B cell (primary cell): ENCODE measurements around the gene SETDB2. TPM values are rescaled to one million over a fixed set of nuclear protein-coding genes. Genes with fewer than 3 reads are reported as not detected.

Source experiments
- ATAC-seq: fragments of 200-7000 bp; cut with Tn5 transposase; one replicate; pipeline ENCODE4 v1.10.0; 2021; ENCODE audit warnings: low read depth, mild to moderate bottlenecking, moderate number of reproducible peaks, moderate library complexity
- CTCF ChIA-PET: fragments of 350-600 bp; sonication (Branson Sonifier 250); formaldehyde crosslinking; loops from one replicate; lab custom pipeline; 2021; ENCODE audit warnings: antibody characterized with exemption, inconsistent platforms; lab: Charles Lee
- POLR2A ChIA-PET: fragments of 350-600 bp; sonication (Branson Sonifier 250); formaldehyde crosslinking; loops from one replicate; lab custom pipeline; 2021; ENCODE audit warnings: antibody characterized with exemption; lab: Charles Lee
- DNase-seq: peaks from one replicate; pipeline ENCODE4 v3.0.0; 2013
- H2AFZ ChIP-seq: 2 replicates; pipeline ENCODE4 v1.6.1; 2012; ENCODE audit warnings: mild to moderate bottlenecking, low read depth, low read length; ENCODE audit not compliant: insufficient read depth, poor library complexity, severe bottlenecking
- H3K27ac ChIP-seq, 2 donors: 1 replicate in 1 of 2; 2 replicates in 1 of 2; pipeline ENCODE4 v1.5.1; 2012 to 2013; ENCODE audit warnings: low read length in 2 of 2, mild to moderate bottlenecking in 2 of 2, moderate library complexity in 1 of 2
- H3K27me3 ChIP-seq, 4 experiments: fragments of 200-600 bp in 1 of 4; sonication (generic) in 1 of 4; replicated peaks in 1 of 4; 1 replicate in 2 of 4; 2 replicates in 2 of 4; pipeline versions ENCODE4 v1.6.1 to v1.7.0; 2013 to 2016; ENCODE audit warnings: low read length in 3 of 4, mild to moderate bottlenecking in 2 of 4, mixed read lengths in 1 of 4, moderate library complexity in 1 of 4; ENCODE audit not compliant: insufficient read depth in 4 of 4, control insufficient read depth in 3 of 4; ENCODE audit errors: control extremely low read depth in 1 of 4
- H3K36me3 ChIP-seq, 2 experiments: replicated peaks in 1 of 2; 1 replicate in 1 of 2; 2 replicates in 1 of 2; pipeline versions ENCODE4 v1.6.1 to v1.7.1; 2013; ENCODE audit warnings: low read length in 1 of 2; ENCODE audit not compliant: insufficient read depth in 2 of 2, control insufficient read depth in 1 of 2; ENCODE audit errors: control extremely low read depth in 1 of 2, extremely low read depth in 1 of 2
- H3K4me1 ChIP-seq, 2 donors: fragments of 200-600 bp in 1 of 2; sonication (generic) in 1 of 2; 1 replicate in 1 of 2; 2 replicates in 1 of 2; pipeline versions ENCODE4 v1.5.1 to v1.6.1; 2013 to 2017; ENCODE audit warnings: low read length in 2 of 2; ENCODE audit not compliant: control insufficient read depth in 2 of 2, insufficient read depth in 2 of 2
- H3K4me2 ChIP-seq: replicated peaks from 2 replicates; pipeline ENCODE3; 2012; ENCODE audit warnings: mild to moderate bottlenecking, low read depth, low read length; ENCODE audit not compliant: poor library complexity, severe bottlenecking
- H3K4me3 ChIP-seq, 5 experiments: fragments of 200-600 bp in 1 of 5; sonication (generic) in 1 of 5; 1 replicate in 3 of 5; 2 replicates in 2 of 5; pipeline versions ENCODE4 v1.5.1 to v1.7.0; 2011 to 2016; ENCODE audit warnings: low read length in 4 of 5, mild to moderate bottlenecking in 4 of 5, low read depth in 2 of 5, control low read depth in 1 of 5, moderate library complexity in 1 of 5; ENCODE audit not compliant: insufficient read depth in 1 of 5; ENCODE audit errors: control extremely low read depth in 1 of 5, extremely low read depth in 1 of 5
- H3K79me2 ChIP-seq: fragments of 200-600 bp; sonication (generic); one replicate; pipeline ENCODE4 v1.6.0; 2016; ENCODE audit warnings: low read length; ENCODE audit not compliant: control insufficient read depth, insufficient read depth
- H3K9ac ChIP-seq: fragments of 200-600 bp; sonication (generic); 2 replicates; pipeline ENCODE4 v1.6.1; 2017; ENCODE audit warnings: mild to moderate bottlenecking, low read length, moderate library complexity
- H3K9me3 ChIP-seq, 3 donors: one replicate each; pipeline versions ENCODE4 v1.6.1 to v1.7.1; 2013; ENCODE audit warnings: low read length in 2 of 3; ENCODE audit not compliant: control insufficient read depth in 2 of 3, insufficient read depth in 1 of 3; ENCODE audit errors: control extremely low read depth in 1 of 3
- H4K20me1 ChIP-seq: 2 replicates; pipeline ENCODE4 v1.6.0; 2012; ENCODE audit warnings: mild to moderate bottlenecking, low read length; ENCODE audit not compliant: insufficient read depth, control insufficient read depth, poor library complexity, severe bottlenecking
- H3K27ac Mint-ChIP-seq: one replicate; pipeline ENCODE4 v1.8.0; 2021; ENCODE audit warnings: mixed read lengths
- H3K27me3 Mint-ChIP-seq: one replicate; pipeline ENCODE4 v1.8.0; 2021; ENCODE audit warnings: mixed read lengths
- H3K4me1 Mint-ChIP-seq: one replicate; pipeline ENCODE4 v1.8.0; 2021; ENCODE audit warnings: mixed read lengths
- H3K4me3 Mint-ChIP-seq: one replicate; pipeline ENCODE4 v1.8.0; 2021; ENCODE audit warnings: mixed read lengths
- H3K9me3 Mint-ChIP-seq: one replicate; pipeline ENCODE4 v1.8.0; 2022; ENCODE audit warnings: mixed read lengths; ENCODE audit not compliant: insufficient read depth
- CTCF ChIP-seq: fragments of 200-600 bp; IDR thresholded peaks from one replicate; pipeline ENCODE4 v1.8.0; 2022; ENCODE audit warnings: antibody characterized with exemption, mild to moderate bottlenecking
- EZH2 ChIP-seq: IDR thresholded peaks from 2 replicates; pipeline ENCODE4 v1.6.1; 2012; ENCODE audit warnings: borderline replicate concordance, low read depth, mild to moderate bottlenecking, moderate library complexity, low read length; ENCODE audit not compliant: insufficient read depth, poor library complexity, severe bottlenecking
- WGBS: methylation state at CpG from one replicate; pipeline ENCODE4 v1.1.5; 2013; ENCODE audit warnings: missing lambda C conversion rate; ENCODE audit not compliant: insufficient coverage; 5-methylcytosine and 5-hydroxymethylcytosine counted together
- intact Hi-C: fragments of 100-400 bp; cut with micrococcal nuclease; formaldehyde crosslinking; loops from one replicate; pipeline ENCODE4 v1.10.0; 2022
- polyA plus RNA-seq: library from polyadenylated mRNA; depleted of rRNA; stranded (reverse); fragments of >200 nt; gene quantifications from 2 replicates; pipeline ENCODE4 v1.2.3, GENCODE V29; 2012
- total RNA-seq, 2 donors: library from RNA; stranded (reverse); fragments of 120-200 nt in 1 of 2; gene quantifications; 1 replicate in 1 of 2; 2 replicates in 1 of 2; pipeline versions ENCODE4 v1.2.3 to v1.2.4, GENCODE V29; 2013 to 2022

The SETDB2 gene
- total and polyA plus RNA-seq, 2 donors (not counting 1 experiment from before 2014, with no cell fraction given) = 12.0 to 38.2 TPM

- H3K4me2 ChIP-seq = no peak overlapping the region
- ATAC-seq = no peak
- H3K36me3 ChIP-seq = peaks cover 0 to 90% of the 10 kb centered on the region in 2 experiments
- no peak overlapping the region for H3K27ac ChIP-seq
- ChIA-PET POLR2A (no interaction called here), CTCF (no interaction called here)
- TF ChIP-seq CTCF = no peak
- TF ChIP-seq EZH2 = no peak
- no peak overlapping the region for H3K9ac ChIP-seq
- intact Hi-C loops = no loop called here
- no CpG with 5 or more reads among the region's 7 CpGs for WGBS
- Mint-ChIP-seq H3K4me3 (no peak overlapping the region), H3K27me3 (no peaks in the 10 kb centered on the region), H3K4me1 (no peaks in the 10 kb centered on the region), H3K27ac (no peak overlapping the region), H3K9me3 (no peaks in the 10 kb centered on the region)
- H2AFZ ChIP-seq = no peak overlapping the region
- no peaks in the 10 kb centered on the region for H4K20me1 ChIP-seq
- H3K4me3 ChIP-seq = no peak overlapping the region
- no peaks in the 10 kb centered on the region for H3K4me1 ChIP-seq
- H3K79me2 ChIP-seq = no peaks in the 10 kb centered on the region
- H3K27me3 ChIP-seq = no peaks in the 10 kb centered on the region
- H3K9me3 ChIP-seq = no peaks in the 10 kb centered on the region
- no peak for DNase-seq
These were observed 32.5 kb downstream of the SETDB2 start for GRCh38 chr13:49476529-49476928.

- Histone ChIP-seq H4K20me1 (no peaks in the 10 kb centered on the region), H2AFZ (no peak overlapping the region), H3K4me2 (no peak overlapping the region), H3K27ac (no peak overlapping the region), H3K4me3 (no peak overlapping the region), H3K9me3 (no peaks in the 10 kb centered on the region), H3K9ac (no peak overlapping the region), H3K4me1 (no peaks in the 10 kb centered on the region), H3K27me3 (no peaks in the 10 kb centered on the region), H3K36me3 (peaks cover 0 to 74% of the 10 kb centered on the region in 2 experiments), H3K79me2 (no peaks in the 10 kb centered on the region)
- TF ChIP-seq EZH2 = no peak
- TF ChIP-seq CTCF = no peak
- ATAC-seq = no peak
- no peaks in the 10 kb centered on the region for H3K27me3 Mint-ChIP-seq
- no peak overlapping the region for H3K4me3 Mint-ChIP-seq
- DNase-seq = no peak
- intact Hi-C loops = no loop called here
- H3K27ac Mint-ChIP-seq = no peak overlapping the region
- no peaks in the 10 kb centered on the region for H3K4me1 Mint-ChIP-seq
- no peaks in the 10 kb centered on the region for H3K9me3 Mint-ChIP-seq
- CTCF ChIA-PET = no interaction called here
- POLR2A ChIA-PET = no interaction called here
- WGBS = 100% methylated on average over 2 of the region's 5 CpGs
These were observed 37.7 kb downstream of the SETDB2 start for GRCh38 chr13:49481788-49482187.
